ENCODE measurements around the gene MYOZ2. TPM values are rescaled to one million over a fixed set of nuclear protein-coding genes. Genes with fewer than 3 reads are reported as not detected.
"Not testable (repeated sequence)": the region's sequence is repeated elsewhere in the genome, so short reads cannot be mapped to it uniquely, and the experiment has no call there.

MYOZ2 gene
- total and polyA plus RNA-seq, 9 donors = 165 to 256 (median 194) TPM

DNA sequence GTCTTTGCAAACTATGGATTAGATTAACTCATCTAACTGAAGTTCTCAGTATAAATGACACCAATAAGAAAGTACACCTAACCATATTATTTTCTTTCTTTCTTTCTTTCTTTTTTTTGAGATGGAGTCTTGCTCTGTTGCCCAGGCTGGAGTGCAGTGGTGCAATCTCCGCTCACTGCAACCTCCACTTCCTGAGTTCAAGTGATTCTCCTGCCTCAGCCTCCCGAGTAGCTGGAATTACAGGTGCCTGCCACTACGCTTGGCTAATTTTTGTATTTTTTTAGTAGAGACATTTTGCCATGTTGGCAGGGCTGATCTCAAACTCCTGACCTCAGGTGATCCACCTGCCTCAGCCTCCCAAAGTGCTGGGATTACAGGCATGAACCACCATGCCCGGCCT, 5.7 kb downstream of the MYOZ2 start:
- WGBS (ENCODE audit: insufficient coverage) = 80% methylated on average over 2 of the region's 4 CpGs
- H3K27ac ChIP-seq (ENCODE audit: low read length); H3K9me3 ChIP-seq (replicated peaks; ENCODE audit: control insufficient read depth, low read depth, low read length); H3K27me3 ChIP-seq (ENCODE audit: control insufficient read depth, insufficient read depth, low read length); H3K4me1 ChIP-seq (ENCODE audit: control insufficient read depth, insufficient read depth, low read length); DNase-seq; H3K4me3 ChIP-seq (ENCODE audit: low read length); H3K36me3 ChIP-seq (ENCODE audit: control insufficient read depth, insufficient read depth, low read length): not testable (repeated sequence)

- H3K9me3 ChIP-seq (replicated peaks; ENCODE audit: control insufficient read depth, low read depth, low read length) = no peaks in the 10 kb centered on the region
- H3K27ac ChIP-seq (ENCODE audit: low read length) = no peak overlapping the region
- no peak overlapping the region for H3K4me3 ChIP-seq (ENCODE audit: low read length)
- peaks cover 2% of the 10 kb centered on the region for H3K36me3 ChIP-seq (ENCODE audit: control insufficient read depth, insufficient read depth, low read length)
- DNase-seq = no peak
- no peaks in the 10 kb centered on the region for H3K27me3 ChIP-seq (ENCODE audit: control insufficient read depth, insufficient read depth, low read length)
- H3K4me1 ChIP-seq (ENCODE audit: control insufficient read depth, insufficient read depth, low read length) = peaks cover 3% of the 10 kb centered on the region
These were observed 7.2 kb downstream of the MYOZ2 start for GRCh38 chr4:119142833-119143232.

DNA sequence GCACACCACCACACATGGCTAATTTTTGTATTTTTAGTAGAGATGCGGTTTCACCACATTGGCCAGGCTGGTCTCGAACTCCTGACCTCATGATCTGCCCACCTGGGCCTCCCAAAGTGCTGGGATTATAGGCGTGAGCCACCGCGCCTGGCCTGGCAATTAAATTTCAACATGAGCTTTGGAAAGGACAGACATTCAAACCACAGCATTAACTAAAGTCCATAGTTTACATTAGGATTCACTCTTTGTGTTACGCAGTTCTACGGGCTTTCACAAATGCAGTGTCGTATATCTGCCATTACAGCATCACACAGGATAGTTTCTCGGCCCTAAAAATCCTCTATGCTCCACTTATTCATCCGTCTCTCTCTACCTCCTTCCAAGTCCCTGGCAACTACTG, 7.7 kb downstream of the MYOZ2 start:
- H3K4me1 ChIP-seq (ENCODE audit: control insufficient read depth, insufficient read depth, low read length); H3K27me3 ChIP-seq (ENCODE audit: control insufficient read depth, insufficient read depth, low read length); H3K9me3 ChIP-seq (replicated peaks; ENCODE audit: control insufficient read depth, low read depth, low read length); H3K36me3 ChIP-seq (ENCODE audit: control insufficient read depth, insufficient read depth, low read length); H3K27ac ChIP-seq (ENCODE audit: low read length); DNase-seq; H3K4me3 ChIP-seq (ENCODE audit: low read length): not testable (repeated sequence)
- 89% methylated on average over 8 of the region's 10 CpGs for WGBS (ENCODE audit: insufficient coverage)

- H3K36me3 ChIP-seq (ENCODE audit: control insufficient read depth, insufficient read depth, low read length) = no peaks in the 10 kb centered on the region
- WGBS (ENCODE audit: insufficient coverage) = 70% methylated on average over 3 of the region's 7 CpGs
- no peaks in the 10 kb centered on the region for H3K27me3 ChIP-seq (ENCODE audit: control insufficient read depth, insufficient read depth, low read length)
- no peak for DNase-seq
- no peak overlapping the region for H3K27ac ChIP-seq (ENCODE audit: low read length)
- H3K9me3 ChIP-seq (replicated peaks; ENCODE audit: control insufficient read depth, low read depth, low read length) = no peaks in the 10 kb centered on the region
- no peaks in the 10 kb centered on the region for H3K4me1 ChIP-seq (ENCODE audit: control insufficient read depth, insufficient read depth, low read length)
- no peak overlapping the region for H3K4me3 ChIP-seq (ENCODE audit: low read length)
These were observed 13.5 kb downstream of the MYOZ2 start for GRCh38 chr4:119149110-119149509.

DNA sequence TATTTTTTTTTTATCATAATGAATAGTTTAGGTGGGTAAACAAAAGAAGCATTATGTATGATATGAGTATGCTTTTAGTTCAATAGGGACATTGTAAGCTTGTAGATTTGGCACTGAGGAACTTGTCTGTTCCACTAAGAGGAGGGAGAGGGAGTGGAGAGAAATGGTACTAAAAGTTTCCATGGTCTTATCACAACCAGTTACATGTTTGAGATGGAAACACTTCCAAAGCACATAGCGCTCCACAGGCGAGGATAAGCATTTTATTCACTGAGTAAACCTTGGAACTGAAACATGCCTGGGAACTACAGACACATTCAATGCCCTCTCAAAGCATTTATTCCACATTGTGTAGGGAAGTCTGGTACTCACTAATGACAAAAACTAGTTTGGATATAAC, 15.5 kb downstream of the MYOZ2 start:
- DNase-seq = no peak
- Histone ChIP-seq H3K9me3 (replicated peaks; ENCODE audit: control insufficient read depth, low read depth, low read length) (no peaks in the 10 kb centered on the region), H3K36me3 (ENCODE audit: control insufficient read depth, insufficient read depth, low read length) (peaks cover 3% of the 10 kb centered on the region), H3K27me3 (ENCODE audit: control insufficient read depth, insufficient read depth, low read length) (no peaks in the 10 kb centered on the region), H3K4me1 (ENCODE audit: control insufficient read depth, insufficient read depth, low read length) (no peaks in the 10 kb centered on the region), H3K4me3 (ENCODE audit: low read length) (no peak overlapping the region), H3K27ac (ENCODE audit: low read length) (no peak overlapping the region)
- no CpG with 5 or more reads among the region's 2 CpGs for WGBS (ENCODE audit: insufficient coverage)

- no CpG with 5 or more reads among the region's 2 CpGs for WGBS (ENCODE audit: insufficient coverage)
- no peak for DNase-seq
- no peaks in the 10 kb centered on the region for H3K4me1 ChIP-seq (ENCODE audit: control insufficient read depth, insufficient read depth, low read length)
- H3K36me3 ChIP-seq (ENCODE audit: control insufficient read depth, insufficient read depth, low read length) = peaks cover 3% of the 10 kb centered on the region
- H3K27me3 ChIP-seq (ENCODE audit: control insufficient read depth, insufficient read depth, low read length) = no peaks in the 10 kb centered on the region
- H3K27ac ChIP-seq (ENCODE audit: low read length) = no peak overlapping the region
- no peak overlapping the region for H3K4me3 ChIP-seq (ENCODE audit: low read length)
- no peaks in the 10 kb centered on the region for H3K9me3 ChIP-seq (replicated peaks; ENCODE audit: control insufficient read depth, low read depth, low read length)
These were observed 17.1 kb downstream of the MYOZ2 start for GRCh38 chr4:119152741-119153140.

DNA sequence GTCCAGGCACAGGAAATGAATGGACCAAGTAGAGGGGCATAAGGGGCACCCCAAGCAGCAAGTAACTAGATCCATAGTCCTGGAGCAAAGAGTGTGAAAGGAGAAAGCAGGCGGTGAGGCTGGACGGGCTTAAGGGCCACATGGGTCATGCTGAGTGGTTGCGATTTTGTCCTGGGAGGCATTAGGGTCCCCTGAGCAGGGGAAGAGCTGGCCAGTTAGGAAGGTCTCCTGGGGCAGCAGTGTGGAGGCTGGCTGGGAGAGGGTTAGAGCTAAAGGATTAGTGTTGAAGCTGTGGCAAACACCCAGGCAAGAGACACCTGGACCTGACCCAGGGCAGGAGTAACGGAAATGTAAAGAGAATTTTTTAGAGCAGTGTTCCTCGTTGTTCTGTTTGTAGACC, 26.5 kb downstream of the MYOZ2 start:
- no peak for DNase-seq
- no peaks in the 10 kb centered on the region for H3K27me3 ChIP-seq (ENCODE audit: control insufficient read depth, insufficient read depth, low read length)
- no peak overlapping the region for H3K27ac ChIP-seq (ENCODE audit: low read length)
- H3K4me1 ChIP-seq (ENCODE audit: control insufficient read depth, insufficient read depth, low read length) = no peaks in the 10 kb centered on the region
- H3K4me3 ChIP-seq (ENCODE audit: low read length) = no peak overlapping the region
- H3K9me3 ChIP-seq (replicated peaks; ENCODE audit: control insufficient read depth, low read depth, low read length) = no peaks in the 10 kb centered on the region
- H3K36me3 ChIP-seq (ENCODE audit: control insufficient read depth, insufficient read depth, low read length) = no peaks in the 10 kb centered on the region
- 55% methylated on average over 4 of the region's 5 CpGs for WGBS (ENCODE audit: insufficient coverage)

- no peak overlapping the region for H3K4me3 ChIP-seq (ENCODE audit: low read length)
- WGBS (ENCODE audit: insufficient coverage) = no CpG with 5 or more reads among the region's 3 CpGs
- no peak for DNase-seq
- no peaks in the 10 kb centered on the region for H3K4me1 ChIP-seq (ENCODE audit: control insufficient read depth, insufficient read depth, low read length)
- H3K27ac ChIP-seq (ENCODE audit: low read length) = no peak overlapping the region
- H3K27me3 ChIP-seq (ENCODE audit: control insufficient read depth, insufficient read depth, low read length) = no peaks in the 10 kb centered on the region
- H3K36me3 ChIP-seq (ENCODE audit: control insufficient read depth, insufficient read depth, low read length) = no peaks in the 10 kb centered on the region
- H3K9me3 ChIP-seq (replicated peaks; ENCODE audit: control insufficient read depth, low read depth, low read length) = no peaks in the 10 kb centered on the region
These were observed 30.1 kb downstream of the MYOZ2 start for GRCh38 chr4:119165767-119166166.

- Histone ChIP-seq H3K27ac (ENCODE audit: low read length) (no peak overlapping the region), H3K36me3 (ENCODE audit: control insufficient read depth, insufficient read depth, low read length) (no peaks in the 10 kb centered on the region), H3K9me3 (replicated peaks; ENCODE audit: control insufficient read depth, low read depth, low read length) (no peaks in the 10 kb centered on the region), H3K4me1 (ENCODE audit: control insufficient read depth, insufficient read depth, low read length) (no peaks in the 10 kb centered on the region), H3K4me3 (ENCODE audit: low read length) (no peak overlapping the region), H3K27me3 (ENCODE audit: control insufficient read depth, insufficient read depth, low read length) (no peaks in the 10 kb centered on the region)
- no peak for DNase-seq
These were observed 34.6 kb downstream of the MYOZ2 start for GRCh38 chr4:119170195-119170594.

- no peaks in the 10 kb centered on the region for H3K4me1 ChIP-seq (ENCODE audit: control insufficient read depth, insufficient read depth, low read length)
- no peaks in the 10 kb centered on the region for H3K36me3 ChIP-seq (ENCODE audit: control insufficient read depth, insufficient read depth, low read length)
- no peaks in the 10 kb centered on the region for H3K27me3 ChIP-seq (ENCODE audit: control insufficient read depth, insufficient read depth, low read length)
- no peak for DNase-seq
- H3K27ac ChIP-seq (ENCODE audit: low read length) = no peak overlapping the region
- no peak overlapping the region for H3K4me3 ChIP-seq (ENCODE audit: low read length)
- 85% methylated on average over 5 of the region's 7 CpGs for WGBS (ENCODE audit: insufficient coverage)
- no peaks in the 10 kb centered on the region for H3K9me3 ChIP-seq (replicated peaks; ENCODE audit: control insufficient read depth, low read depth, low read length)
These were observed 36.6 kb downstream of the MYOZ2 start for GRCh38 chr4:119172223-119172622.

- not testable (repeated sequence) for DNase-seq; H3K4me1 ChIP-seq (ENCODE audit: control insufficient read depth, insufficient read depth, low read length); H3K27ac ChIP-seq (ENCODE audit: low read length); H3K9me3 ChIP-seq (replicated peaks; ENCODE audit: control insufficient read depth, low read depth, low read length); H3K27me3 ChIP-seq (ENCODE audit: control insufficient read depth, insufficient read depth, low read length); H3K36me3 ChIP-seq (ENCODE audit: control insufficient read depth, insufficient read depth, low read length); H3K4me3 ChIP-seq (ENCODE audit: low read length)
- WGBS (ENCODE audit: insufficient coverage) = 95% methylated on average over 24 of the region's 30 CpGs
These were observed 38.2 kb downstream of the MYOZ2 start for GRCh38 chr4:119173729-119174361.
